ENCODE results near the gene TMEM164.

TMEM164 gene

DNA sequence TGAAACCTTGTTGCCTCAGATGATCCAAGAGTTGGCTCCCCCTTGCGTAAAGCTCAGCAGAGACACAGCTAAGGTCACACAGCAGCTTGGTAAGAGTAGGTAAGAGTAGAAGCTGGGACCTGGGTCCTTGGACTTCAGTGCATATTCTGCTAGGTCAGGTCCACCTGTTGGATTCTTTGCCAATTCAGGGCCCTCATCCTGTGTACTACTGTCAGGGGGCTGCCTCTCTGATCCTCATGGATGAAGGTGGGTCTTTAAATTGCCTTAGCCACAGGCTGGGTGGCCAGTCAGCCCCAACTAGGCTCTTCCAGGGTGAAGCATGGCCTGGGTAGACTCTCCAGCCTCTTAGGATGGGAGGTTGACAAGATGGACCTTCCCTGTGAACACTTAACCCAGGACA lies 159.2 kb downstream of the TMEM164 start:
- peaks cover 4% of the 10 kb centered on the region for H3K4me1 ChIP-seq
- H3K36me3 ChIP-seq: no peaks in the 10 kb centered on the region
- no peaks in the 10 kb centered on the region for H3K9me3 ChIP-seq
- no peaks in the 10 kb centered on the region for H3K27me3 ChIP-seq
- DNase-seq: no peak
- TF ChIP-seq, protein P1, sequence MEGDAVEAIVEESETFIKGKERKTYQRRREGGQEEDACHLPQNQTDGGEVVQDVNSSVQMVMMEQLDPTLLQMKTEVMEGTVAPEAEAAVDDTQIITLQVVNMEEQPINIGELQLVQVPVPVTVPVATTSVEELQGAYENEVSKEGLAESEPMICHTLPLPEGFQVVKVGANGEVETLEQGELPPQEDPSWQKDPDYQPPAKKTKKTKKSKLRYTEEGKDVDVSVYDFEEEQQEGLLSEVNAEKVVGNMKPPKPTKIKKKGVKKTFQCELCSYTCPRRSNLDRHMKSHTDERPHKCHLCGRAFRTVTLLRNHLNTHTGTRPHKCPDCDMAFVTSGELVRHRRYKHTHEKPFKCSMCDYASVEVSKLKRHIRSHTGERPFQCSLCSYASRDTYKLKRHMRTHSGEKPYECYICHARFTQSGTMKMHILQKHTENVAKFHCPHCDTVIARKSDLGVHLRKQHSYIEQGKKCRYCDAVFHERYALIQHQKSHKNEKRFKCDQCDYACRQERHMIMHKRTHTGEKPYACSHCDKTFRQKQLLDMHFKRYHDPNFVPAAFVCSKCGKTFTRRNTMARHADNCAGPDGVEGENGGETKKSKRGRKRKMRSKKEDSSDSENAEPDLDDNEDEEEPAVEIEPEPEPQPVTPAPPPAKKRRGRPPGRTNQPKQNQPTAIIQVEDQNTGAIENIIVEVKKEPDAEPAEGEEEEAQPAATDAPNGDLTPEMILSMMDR (IDR thresholded peaks at IDR 0.05; ENCODE audit: low read depth, low read length): no peak
- H3K4me3 ChIP-seq (ENCODE audit: low read depth, low read length): no peak overlapping the region

DNA sequence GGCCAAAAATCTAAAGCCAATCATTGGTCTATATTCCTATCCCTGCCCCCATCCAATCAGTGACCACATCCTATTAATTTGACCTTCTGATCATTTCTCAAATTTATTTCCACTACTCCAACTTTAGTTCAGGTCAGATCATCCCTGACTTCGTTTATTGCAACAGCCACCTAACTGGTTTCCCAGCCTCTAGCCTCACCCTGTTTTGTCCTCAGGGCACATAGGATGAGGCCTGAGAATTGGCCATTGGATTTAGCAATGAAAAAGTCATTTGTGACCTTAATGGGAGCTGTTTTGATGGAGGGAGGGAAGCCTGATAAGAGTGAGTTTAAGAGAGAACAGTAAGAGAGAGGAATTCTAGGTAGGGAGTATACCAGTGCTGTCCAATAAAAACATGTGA lies 160.0 kb downstream of the TMEM164 start:
- no peaks in the 10 kb centered on the region for H3K9me3 ChIP-seq
- no peaks in the 10 kb centered on the region for H3K27me3 ChIP-seq
- H3K36me3 ChIP-seq: no peaks in the 10 kb centered on the region
- no peak overlapping the region for H3K4me3 ChIP-seq (ENCODE audit: low read depth, low read length)
- peaks cover 4% of the 10 kb centered on the region for H3K4me1 ChIP-seq
- TF ChIP-seq, protein P1 (IDR thresholded peaks at IDR 0.05; ENCODE audit: low read depth, low read length): no peak
- DNase-seq: no peak

DNA sequence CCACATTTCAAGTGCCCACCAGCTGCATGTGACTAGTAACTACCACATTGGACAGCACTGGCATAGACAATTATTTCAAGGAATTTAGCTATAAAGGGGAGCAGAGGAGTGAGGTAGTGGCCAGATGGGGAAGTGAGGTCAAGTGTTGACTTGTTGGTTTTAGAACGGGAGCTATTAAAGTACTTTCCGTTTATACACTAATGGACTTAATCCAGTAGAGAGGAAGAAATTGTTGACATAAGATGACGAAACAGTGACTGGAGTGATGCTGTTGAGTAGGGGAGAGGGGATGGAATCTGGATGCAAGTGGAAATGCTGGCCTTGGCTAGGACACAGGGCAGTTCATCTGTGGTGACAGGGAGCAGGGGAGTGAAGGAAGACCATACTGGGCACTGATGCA lies 160.6 kb downstream of the TMEM164 start:
- H3K27me3 ChIP-seq: no peaks in the 10 kb centered on the region
- TF ChIP-seq, protein P1 (IDR thresholded peaks at IDR 0.05; ENCODE audit: low read depth, low read length): no peak
- H3K9me3 ChIP-seq: no peaks in the 10 kb centered on the region
- H3K4me1 ChIP-seq: peaks cover 4% of the 10 kb centered on the region
- H3K36me3 ChIP-seq: no peaks in the 10 kb centered on the region
- no peak overlapping the region for H3K4me3 ChIP-seq (ENCODE audit: low read depth, low read length)
- no peak for DNase-seq

DNA sequence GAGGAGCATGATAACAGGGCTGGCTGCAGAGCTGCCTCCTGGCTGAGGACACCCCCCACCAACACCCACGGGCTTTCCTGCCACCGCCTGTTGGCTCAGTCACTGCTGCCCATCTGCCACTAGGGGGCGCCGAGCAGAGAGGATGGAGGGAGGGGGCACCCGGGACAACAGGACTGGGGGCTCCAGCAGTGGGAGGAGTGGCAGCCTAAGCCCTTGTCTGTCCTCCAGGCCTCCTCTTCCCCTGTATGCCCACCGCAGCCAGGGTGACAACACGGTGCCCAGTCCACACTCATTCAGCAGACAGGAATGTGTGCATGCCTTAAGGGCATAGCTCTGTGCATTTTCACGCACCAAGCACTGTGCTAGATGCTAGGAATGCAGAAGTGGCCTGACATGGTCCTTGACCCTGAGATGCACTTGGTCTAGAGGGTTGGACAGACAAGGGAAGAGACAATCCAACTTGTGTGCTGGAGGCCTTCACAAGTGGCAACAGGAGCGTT lies 165.1 kb downstream of the TMEM164 start:
- Histone ChIP-seq H3K9me3 (no peaks in the 10 kb centered on the region), H3K4me1 (no peaks in the 10 kb centered on the region), H3K27me3 (no peaks in the 10 kb centered on the region), H3K36me3 (no peaks in the 10 kb centered on the region), H3K4me3 (ENCODE audit: low read depth, low read length) (no peak overlapping the region)
- TF ChIP-seq, protein P1 (IDR thresholded peaks at IDR 0.05; ENCODE audit: low read depth, low read length): peak; percentile 59
- DNase-seq: peak; percentile 36

DNA sequence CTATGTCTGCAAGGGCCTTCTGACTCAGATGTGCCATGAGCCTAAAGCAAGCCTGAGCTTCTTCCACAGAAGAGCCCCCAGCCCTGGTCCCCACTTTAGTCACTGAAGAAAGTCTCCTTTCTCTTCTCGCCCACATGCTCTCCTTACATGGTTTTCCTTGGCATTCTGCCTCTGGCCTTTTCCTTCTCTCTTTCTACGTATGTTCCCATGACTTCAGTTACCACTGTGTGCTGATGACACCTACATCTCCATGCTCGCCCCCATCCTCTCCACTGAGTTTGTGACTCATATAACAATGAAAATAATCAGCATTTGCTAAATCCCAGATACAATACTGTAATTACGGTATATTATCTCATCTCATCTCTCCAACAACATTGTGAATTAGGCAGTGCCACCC lies 165.7 kb downstream of the TMEM164 start:
- H3K4me3 ChIP-seq (ENCODE audit: low read depth, low read length): no peak overlapping the region
- no peaks in the 10 kb centered on the region for H3K9me3 ChIP-seq
- H3K36me3 ChIP-seq: no peaks in the 10 kb centered on the region
- no peak for DNase-seq
- no peaks in the 10 kb centered on the region for H3K27me3 ChIP-seq
- no peaks in the 10 kb centered on the region for H3K4me1 ChIP-seq
- TF ChIP-seq, protein P1 (IDR thresholded peaks at IDR 0.05; ENCODE audit: low read depth, low read length): no peak

DNA sequence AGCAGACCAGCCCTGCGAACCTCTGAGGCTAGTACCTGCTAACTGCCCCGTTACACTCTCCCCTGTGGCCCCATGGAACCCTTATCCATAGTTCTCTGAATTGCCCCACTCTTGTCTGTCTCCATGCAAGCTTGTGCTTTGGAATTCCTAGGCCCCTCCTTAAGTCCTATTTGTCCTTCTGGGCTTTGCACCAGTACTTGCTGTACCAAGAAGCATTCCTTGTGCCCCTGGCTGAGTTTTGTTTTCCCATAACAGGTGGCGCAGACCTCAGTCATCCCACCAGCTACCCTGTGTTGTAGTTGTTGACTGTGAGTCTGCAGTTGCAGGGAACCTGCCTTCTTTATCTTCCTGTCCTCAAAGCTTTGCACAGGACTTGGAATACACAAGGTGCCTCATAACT lies 167.1 kb downstream of the TMEM164 start:
- Histone ChIP-seq H3K27me3 (no peaks in the 10 kb centered on the region), H3K4me3 (ENCODE audit: low read depth, low read length) (no peak overlapping the region), H3K9me3 (no peaks in the 10 kb centered on the region), H3K4me1 (no peaks in the 10 kb centered on the region), H3K36me3 (no peaks in the 10 kb centered on the region)
- TF ChIP-seq, protein P1 (IDR thresholded peaks at IDR 0.05; ENCODE audit: low read depth, low read length): no peak
- DNase-seq: no peak
